H1 (cell line): ENCODE data around the gene IRGQ. TPM values are rescaled to one million over a fixed set of nuclear protein-coding genes. Genes with fewer than 3 reads are reported as not detected.

Experiments
- CTCF ChIA-PET: fragments of 300-600 bp; sonication (Branson Sonifier 250); formaldehyde crosslinking; loops from one replicate; lab custom pipeline; 2021; ENCODE audit not compliant: partially characterized antibody; lab: Charles Lee
- POLR2A ChIA-PET: fragments of 300-600 bp; sonication (Branson Sonifier 250); formaldehyde crosslinking; loops from one replicate; lab custom pipeline; 2021; ENCODE audit warnings: inconsistent platforms; ENCODE audit not compliant: partially characterized antibody; lab: Charles Lee
- DNase-seq, 2 experiments: peaks; one replicate each; pipeline versions ENCODE4 v3.0.0 to v3.0.0-alpha.2; 2010 to 2022; ENCODE audit warnings: low spot score in 2 of 2, low read depth in 1 of 2, mixed read lengths in 1 of 2
- FAIRE-seq: peaks from 2 replicates; lab custom pipeline; 2011; peaks lifted over from hg19 to GRCh38; lab: Jason Lieb, UNC
- H2AFZ ChIP-seq: 2 replicates; pipeline ENCODE4 v1.8.1; 2012; ENCODE audit warnings: low read length, inconsistent platforms
- H2AK5ac ChIP-seq: 2 replicates; pipeline ENCODE4 v1.6.1; 2013; ENCODE audit warnings: low read depth, low read length
- H2BK120ac ChIP-seq: replicated peaks from 2 replicates; pipeline ENCODE3; 2013; ENCODE audit warnings: low read depth, low read length, inconsistent platforms
- H2BK12ac ChIP-seq: 2 replicates; pipeline ENCODE4 v1.6.1; 2013; ENCODE audit warnings: low read depth, low read length
- H2BK15ac ChIP-seq: 2 replicates; pipeline ENCODE4 v1.6.1; 2013; ENCODE audit warnings: low read length
- H2BK20ac ChIP-seq: 2 replicates; pipeline ENCODE4 v1.6.1; 2013; ENCODE audit warnings: low read length
- H2BK5ac ChIP-seq: 2 replicates; pipeline ENCODE4 v1.6.1; 2013; ENCODE audit warnings: low read depth, low read length
- H3K14ac ChIP-seq: 2 replicates; pipeline ENCODE4 v1.6.1; 2013; ENCODE audit warnings: inconsistent platforms; ENCODE audit not compliant: insufficient read length
- H3K18ac ChIP-seq: 2 replicates; pipeline ENCODE4 v1.6.1; 2013; ENCODE audit warnings: low read length; ENCODE audit errors: extremely low read depth
- H3K23ac ChIP-seq: 2 replicates; pipeline ENCODE4 v1.6.1; 2013; ENCODE audit warnings: inconsistent platforms; ENCODE audit not compliant: insufficient read length
- H3K23me2 ChIP-seq: 2 replicates; pipeline ENCODE4 v1.6.1; 2013; ENCODE audit warnings: low read depth, low read length
- H3K27ac ChIP-seq: 2 replicates; pipeline ENCODE4 v1.6.1; 2011; ENCODE audit warnings: low read depth, low read length, inconsistent platforms
- H3K27me3 ChIP-seq, 4 experiments: replicated peaks in 1 of 4; 1 replicate in 1 of 4; 2 replicates in 3 of 4; pipeline versions ENCODE4 v1.6.1 to v1.8.1; 2011 to 2013; ENCODE audit warnings: low read length in 3 of 4, mild to moderate bottlenecking in 3 of 4, inconsistent platforms in 2 of 4, mixed read lengths in 2 of 4, moderate library complexity in 1 of 4; ENCODE audit not compliant: control insufficient read depth in 3 of 4, insufficient read depth in 3 of 4; ENCODE audit errors: extremely low read depth in 1 of 4
- H3K36me3 ChIP-seq, 4 experiments: 2 replicates each; pipeline versions ENCODE4 v1.6.1 to v1.8.1; 2011 to 2013; ENCODE audit warnings: mild to moderate bottlenecking in 4 of 4, low read length in 3 of 4, moderate library complexity in 2 of 4, control low read depth in 1 of 4, inconsistent platforms in 1 of 4; ENCODE audit not compliant: insufficient read depth in 4 of 4, control insufficient read depth in 2 of 4
- H3K4ac ChIP-seq: replicated peaks from 2 replicates; pipeline ENCODE3; 2013; ENCODE audit warnings: low read length, low read depth, mixed read lengths, inconsistent platforms; ENCODE audit not compliant: insufficient read length
- H3K4me1 ChIP-seq, 4 experiments: replicated peaks in 1 of 4; 1 replicate in 1 of 4; 2 replicates in 3 of 4; pipeline versions ENCODE4 v1.6.1 to v1.8.1; 2011 to 2013; ENCODE audit warnings: low read length in 3 of 4, inconsistent platforms in 2 of 4, mixed read lengths in 1 of 4; ENCODE audit not compliant: insufficient read depth in 4 of 4, control insufficient read depth in 3 of 4
- H3K4me2 ChIP-seq, 2 experiments: 2 replicates each; pipeline versions ENCODE4 v1.6.1 to v1.8.1; 2011 to 2013; ENCODE audit warnings: low read depth in 2 of 2, low read length in 2 of 2, control low read depth in 1 of 2, inconsistent platforms in 1 of 2, mild to moderate bottlenecking in 1 of 2; ENCODE audit not compliant: insufficient read depth in 1 of 2
- H3K4me3 ChIP-seq, 4 experiments: fragments of 200-600, 300-600 bp in 1 of 4; sonication (generic), shearing (Covaris generic), sonication (Bioruptor Twin) in 1 of 4; 2 replicates each; pipeline versions ENCODE4 v1.5.1 to v1.8.1; 2011 to 2016; ENCODE audit warnings: low read length in 4 of 4, low read depth in 3 of 4, control low read depth in 2 of 4, inconsistent platforms in 2 of 4, mild to moderate bottlenecking in 2 of 4, mixed read lengths in 1 of 4, moderate library complexity in 1 of 4; ENCODE audit not compliant: insufficient read depth in 2 of 4; ENCODE audit errors: extremely low read depth in 1 of 4
- H3K56ac ChIP-seq: replicated peaks from 2 replicates; pipeline ENCODE3; 2013; ENCODE audit warnings: low read depth, mild to moderate bottlenecking, mixed read lengths, low read length, inconsistent platforms; ENCODE audit not compliant: insufficient read length
- H3K79me1 ChIP-seq: 2 replicates; pipeline ENCODE4 v1.6.1; 2013; ENCODE audit warnings: low read depth, low read length, control low read depth
- H3K79me2 ChIP-seq, 2 experiments: 2 replicates each; pipeline versions ENCODE4 v1.6.1 to v1.8.1; 2012 to 2013; ENCODE audit warnings: low read length in 2 of 2, mild to moderate bottlenecking in 2 of 2, inconsistent platforms in 1 of 2; ENCODE audit not compliant: insufficient read depth in 2 of 2, control insufficient read depth in 1 of 2
- H3K9ac ChIP-seq, 4 experiments: replicated peaks in 1 of 4; 1 replicate in 1 of 4; 2 replicates in 3 of 4; pipeline versions ENCODE4 v1.6.1 to v1.8.1; 2011 to 2013; ENCODE audit warnings: low read depth in 3 of 4, low read length in 3 of 4, control low read depth in 2 of 4, mild to moderate bottlenecking in 2 of 4, moderate library complexity in 2 of 4, inconsistent platforms in 1 of 4; ENCODE audit errors: extremely low read depth in 1 of 4
- H3K9me3 ChIP-seq, 2 experiments: 2 replicates each; pipeline versions ENCODE4 v1.6.1 to v1.8.1; 2012 to 2013; ENCODE audit warnings: mild to moderate bottlenecking in 2 of 2, moderate library complexity in 2 of 2, control low read depth in 1 of 2, inconsistent platforms in 1 of 2, low read depth in 1 of 2, low read length in 1 of 2, mixed read lengths in 1 of 2; ENCODE audit not compliant: insufficient read depth in 2 of 2
- H4K20me1 ChIP-seq, 2 experiments: replicated peaks in 1 of 2; 2 replicates each; pipeline versions ENCODE3 to v1.8.1; 2011 to 2013; ENCODE audit warnings: inconsistent platforms in 2 of 2, low read length in 2 of 2, mild to moderate bottlenecking in 1 of 2; ENCODE audit not compliant: insufficient read depth in 2 of 2, control insufficient read depth in 1 of 2
- H4K5ac ChIP-seq: 2 replicates; pipeline ENCODE4 v1.6.1; 2013; ENCODE audit warnings: low read length, low read depth, mixed read lengths, inconsistent platforms; ENCODE audit not compliant: insufficient read length
- H4K8ac ChIP-seq: 2 replicates; pipeline ENCODE4 v1.8.0; 2013; ENCODE audit warnings: mild to moderate bottlenecking, moderate library complexity, low read length, inconsistent platforms; ENCODE audit not compliant: insufficient read depth; ENCODE audit errors: extremely low read depth
- H4K91ac ChIP-seq: replicated peaks from 2 replicates; pipeline ENCODE3; 2013; ENCODE audit warnings: low read length, mixed read lengths, inconsistent platforms; ENCODE audit not compliant: insufficient read length
- MAFK ChIP-seq: IDR thresholded peaks from 2 replicates; pipeline ENCODE4 v1.6.1; 2012; ENCODE audit warnings: low read depth, mild to moderate bottlenecking, improper control_type of control experiment, low read length
- NANOG ChIP-seq: IDR thresholded peaks from 2 replicates; pipeline ENCODE4 v1.6.1; 2011; ENCODE audit warnings: low read length, low read depth, mild to moderate bottlenecking, inconsistent platforms; ENCODE audit not compliant: insufficient read depth, poor library complexity, severe bottlenecking
- WGBS, 2 experiments: shearing (Covaris generic) in 1 of 2; methylation state at CpG; one replicate each; pipeline versions ENCODE4 v1.1.6 to v1.1.7; 2013 to 2015; ENCODE audit warnings: low lambda C conversion rate in 2 of 2, mixed read lengths in 2 of 2, inconsistent platforms in 1 of 2, low coverage in 1 of 2, missing lambda C conversion rate in 1 of 2; ENCODE audit not compliant: insufficient replicate concordance in 2 of 2, insufficient coverage in 1 of 2, insufficient read length in 1 of 2; ENCODE audit errors: extremely low coverage in 1 of 2, missing lambda C conversion rate in 1 of 2; 5-methylcytosine and 5-hydroxymethylcytosine counted together
- polyA plus RNA-seq, 7 experiments: library from polyadenylated mRNA; depleted of rRNA in 3 of 7; stranded (reverse) in 5 of 7; unstranded in 2 of 7; fragments of >200 nt in 5 of 7; fragments of 200-250 nt in 2 of 7; gene quantifications; 1 replicate in 5 of 7; 2 replicates in 1 of 7; 4 replicates in 1 of 7; pipeline versions ENCODE4 v1.2.1 to v1.2.3, GENCODE V29; 2011 to 2013; ENCODE audit warnings: missing spikeins in 2 of 7, mixed read lengths in 2 of 7
- total RNA-seq: library from RNA; stranded (reverse); fragmentation: NEBNext Ultra II Directional; extraction: Animal tissue kit (Norgen Biotek cat#: 25700); gene quantifications from 2 replicates; pipeline ENCODE4 v1.2.1, GENCODE V29; 2021
- TF ChIP-seq, protein P1 (sequence below), 3 experiments: IDR thresholded peaks; 1 replicate in 2 of 3; 2 replicates in 1 of 3; pipeline versions ENCODE4 v1.5.1 to v1.6.1; 2011; ENCODE audit warnings: low read length in 3 of 3, mild to moderate bottlenecking in 3 of 3, inconsistent platforms in 2 of 3, low read depth in 1 of 3, moderate library complexity in 1 of 3; ENCODE audit not compliant: insufficient read depth in 1 of 3; ENCODE audit errors: control extremely low read depth in 1 of 3

The IRGQ gene
- total and polyA plus RNA-seq, 2 of the 8 experiments (the other 6 are each of a cell fraction or from before 2014, with no cell fraction given): 16.0 to 42.9 TPM

DNA sequence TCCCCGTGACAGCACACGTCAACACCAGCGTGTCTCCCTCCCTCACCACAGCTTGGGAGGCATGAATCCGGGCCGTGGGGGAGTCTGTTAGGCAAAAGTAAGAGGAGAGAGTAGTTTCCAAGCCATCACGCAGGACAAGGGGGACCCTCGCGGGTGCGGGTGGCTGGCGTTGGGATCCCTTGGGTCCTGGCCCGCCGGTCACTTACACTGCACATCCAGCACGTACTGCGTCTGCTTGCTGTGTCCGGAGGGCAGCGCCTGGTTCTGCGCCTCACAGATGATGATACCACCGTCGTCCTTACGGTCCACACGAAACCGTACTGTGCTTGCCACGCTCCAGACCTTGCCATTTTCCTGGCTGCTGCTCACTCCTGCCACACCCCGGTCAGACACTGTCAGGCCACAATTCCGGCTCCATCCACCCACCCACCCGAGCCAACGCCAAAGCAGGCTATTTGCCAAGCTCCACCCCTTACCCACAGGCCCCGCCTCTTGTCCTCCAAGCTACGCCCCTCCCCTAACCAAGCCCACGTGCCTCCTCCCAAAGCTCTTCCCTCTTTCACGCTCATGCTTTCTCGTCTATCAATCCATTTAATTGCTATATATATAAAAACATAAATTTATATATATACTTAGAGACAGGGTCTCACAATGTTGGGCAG lies 30.1 kb upstream of the IRGQ start:
- no peak overlapping the region for H2BK20ac ChIP-seq
- no peak overlapping the region for H2BK120ac ChIP-seq
- no peak overlapping the region for H3K18ac ChIP-seq
- no peaks in the 10 kb centered on the region; a peak in 1 of 4 replicates for H3K79me2 ChIP-seq
- no peak overlapping the region for H4K91ac ChIP-seq
- no peak overlapping the region for H3K4ac ChIP-seq
- peaks cover 1 to 4% of the 10 kb centered on the region in 2 experiments for H4K20me1 ChIP-seq
- no peak overlapping the region for H3K4me3 ChIP-seq
- H3K9ac ChIP-seq: no peak overlapping the region
- H3K36me3 ChIP-seq: no peaks in the 10 kb centered on the region; a peak in 2 of 8 replicates
- TF ChIP-seq MAFK (no peak), NANOG (no peak)
- TF ChIP-seq, protein P1, sequence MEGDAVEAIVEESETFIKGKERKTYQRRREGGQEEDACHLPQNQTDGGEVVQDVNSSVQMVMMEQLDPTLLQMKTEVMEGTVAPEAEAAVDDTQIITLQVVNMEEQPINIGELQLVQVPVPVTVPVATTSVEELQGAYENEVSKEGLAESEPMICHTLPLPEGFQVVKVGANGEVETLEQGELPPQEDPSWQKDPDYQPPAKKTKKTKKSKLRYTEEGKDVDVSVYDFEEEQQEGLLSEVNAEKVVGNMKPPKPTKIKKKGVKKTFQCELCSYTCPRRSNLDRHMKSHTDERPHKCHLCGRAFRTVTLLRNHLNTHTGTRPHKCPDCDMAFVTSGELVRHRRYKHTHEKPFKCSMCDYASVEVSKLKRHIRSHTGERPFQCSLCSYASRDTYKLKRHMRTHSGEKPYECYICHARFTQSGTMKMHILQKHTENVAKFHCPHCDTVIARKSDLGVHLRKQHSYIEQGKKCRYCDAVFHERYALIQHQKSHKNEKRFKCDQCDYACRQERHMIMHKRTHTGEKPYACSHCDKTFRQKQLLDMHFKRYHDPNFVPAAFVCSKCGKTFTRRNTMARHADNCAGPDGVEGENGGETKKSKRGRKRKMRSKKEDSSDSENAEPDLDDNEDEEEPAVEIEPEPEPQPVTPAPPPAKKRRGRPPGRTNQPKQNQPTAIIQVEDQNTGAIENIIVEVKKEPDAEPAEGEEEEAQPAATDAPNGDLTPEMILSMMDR (IDR thresholded peaks at IDR 0.05; ENCODE audit: control extremely low read depth in 1 of 3, insufficient read depth in 1 of 3, low read depth in 1 of 3, low read length in 3 of 3): peak in 2 of 3 experiments; percentile 15 to 39; a peak in 3 of 4 replicates
- H3K4me2 ChIP-seq: no peak overlapping the region
- H4K5ac ChIP-seq: no peak overlapping the region
- no peak overlapping the region for H3K56ac ChIP-seq
- H3K27me3 ChIP-seq: no peaks in the 10 kb centered on the region
- no peak overlapping the region for H3K23ac ChIP-seq
- H3K79me1 ChIP-seq: no peaks in the 10 kb centered on the region
- no peak for FAIRE-seq
- CTCF ChIA-PET: interaction anchor here (0.5 to 3.8 kb wide), 30 partner anchors 9 to 150 kb away, joined by 3 to 30 read pairs (median 4); partner anchors contain the start of genes IRGQ, SRRM5 and ZNF576
- H2AK5ac ChIP-seq: 0 out of 2 replicates have a peak overlapping the region, but pooled peaks have one; percentile 26
- H2BK15ac ChIP-seq: 0 out of 2 replicates have a peak overlapping the region, but pooled peaks have one; percentile 61
- H4K8ac ChIP-seq: no peak overlapping the region
- H2BK5ac ChIP-seq: peak overlapping the region; percentile 66; the same call in 1 of the 2 replicates
- no peak overlapping the region for H3K14ac ChIP-seq
- no peaks in the 10 kb centered on the region for H3K9me3 ChIP-seq
- POLR2A ChIA-PET: interaction anchor here (1.3 to 1.4 kb wide), 2 partner anchors 9 to 31 kb away, joined by 3 to 9 read pairs; no protein-coding TSS in a partner anchor
- no peak overlapping the region for H3K27ac ChIP-seq
- H3K4me1 ChIP-seq: peaks cover 0 to 6% (median 3%) of the 10 kb centered on the region in 4 experiments; a peak in 2 of 7 replicates
- no peak overlapping the region for H2AFZ ChIP-seq
- peak in 1 of 2 experiments; percentile 79 for DNase-seq
- WGBS, 2 experiments: 88% methylated on average over 32 of the region's 32 CpGs; no CpG with 5 or more reads in 1 of the 2 experiments
- H3K23me2 ChIP-seq: no peaks in the 10 kb centered on the region; the same call in 1 of the 2 replicates
- peak overlapping the region; percentile 60; the same call in 1 of the 2 replicates for H2BK12ac ChIP-seq
